TTC549 (cell line): ENCODE data around the gene FGF8.

Source experiments
- FAIRE-seq: peaks from 2 replicates; lab custom pipeline; 2012; peaks lifted over from hg19 to GRCh38; lab: Jason Lieb, UNC

The FGF8 gene

DNA sequence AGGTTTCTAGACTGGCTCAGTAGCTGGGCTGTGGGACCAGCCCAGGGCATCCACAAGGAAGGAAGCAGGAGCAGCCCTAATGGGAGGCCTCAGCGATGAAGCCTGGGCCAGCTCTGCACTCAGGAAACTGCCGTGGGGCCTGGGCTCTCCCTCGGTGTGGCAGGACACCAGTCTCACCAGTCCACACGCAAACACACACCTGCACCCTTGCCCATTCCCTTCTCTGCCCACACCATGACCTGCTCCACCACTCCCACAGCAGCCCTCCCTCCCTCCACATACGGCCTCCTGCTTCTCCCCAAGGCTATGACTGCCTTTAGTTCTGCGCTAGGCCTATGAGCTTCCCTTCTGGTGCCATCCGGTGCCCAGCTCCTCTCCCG is 7.1 kb downstream of the FGF8 start:
- no peak for FAIRE-seq

DNA sequence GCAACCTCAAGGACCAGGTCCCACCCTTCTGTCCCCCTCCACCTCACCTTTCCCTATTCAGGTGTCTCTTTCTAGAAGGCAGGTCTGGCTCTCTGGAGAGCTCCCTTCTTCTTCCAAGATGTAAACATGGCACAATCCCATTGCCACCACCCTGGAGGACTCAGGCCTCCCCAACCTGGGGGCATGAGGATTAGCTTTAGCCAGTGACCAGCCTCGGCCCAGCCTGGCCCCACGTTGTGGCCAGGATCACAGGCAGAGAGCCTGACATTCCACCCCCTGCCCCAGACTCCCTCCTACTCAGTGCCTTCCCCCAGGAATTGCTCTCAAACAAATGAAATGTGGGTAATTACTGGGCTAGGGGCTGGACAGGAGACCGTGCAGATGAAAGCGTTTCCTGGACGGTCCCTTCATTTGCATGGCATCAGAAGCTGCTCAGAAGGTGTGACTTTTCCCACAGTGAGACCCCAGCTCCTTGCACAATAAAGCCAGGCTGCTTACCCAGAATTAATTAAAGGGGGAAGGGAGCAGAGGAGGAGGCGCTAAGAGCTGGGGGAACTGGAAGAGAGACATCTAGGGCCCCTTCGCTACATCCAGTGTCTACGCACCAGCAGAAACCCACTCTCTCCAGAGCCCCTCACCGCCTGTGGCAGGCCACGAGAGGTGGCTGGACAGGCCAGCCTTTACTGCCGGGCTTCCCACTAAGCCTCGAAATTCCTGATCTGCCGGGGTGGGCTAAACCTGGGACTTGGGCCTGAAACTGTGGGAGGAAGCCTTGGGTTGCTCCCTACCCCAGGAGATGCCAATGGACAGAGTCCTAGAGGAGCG is 7.7 kb downstream of the FGF8 start:
- no peak for FAIRE-seq

GRCh38 chr10:101767600-101767945 is 8.3 kb downstream of the FGF8 start:
- no peak for FAIRE-seq

- no peak for FAIRE-seq
Measured at GRCh38 chr10:101766753-101767599, 8.9 kb downstream of the FGF8 start.

DNA sequence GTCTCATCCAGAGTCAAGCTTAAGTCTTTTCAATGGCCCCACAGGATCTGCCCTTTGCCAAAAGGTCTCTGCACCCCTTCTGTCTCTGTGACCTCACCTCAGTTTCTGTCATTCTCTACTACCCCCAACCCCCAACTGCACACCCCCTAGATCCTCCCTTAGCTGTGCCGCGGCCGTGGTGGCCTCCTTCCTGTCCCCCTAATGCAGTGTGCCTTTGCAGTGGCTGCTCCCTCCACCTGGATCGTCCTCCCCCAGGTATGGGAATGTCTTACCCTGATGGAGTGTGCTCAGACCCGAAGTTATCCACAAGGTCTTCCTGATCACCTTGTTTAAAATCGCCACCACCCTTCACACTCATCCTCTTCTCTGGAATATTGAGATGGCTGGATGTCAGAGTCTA is 9.6 kb downstream of the FGF8 start:
- no peak for FAIRE-seq

DNA sequence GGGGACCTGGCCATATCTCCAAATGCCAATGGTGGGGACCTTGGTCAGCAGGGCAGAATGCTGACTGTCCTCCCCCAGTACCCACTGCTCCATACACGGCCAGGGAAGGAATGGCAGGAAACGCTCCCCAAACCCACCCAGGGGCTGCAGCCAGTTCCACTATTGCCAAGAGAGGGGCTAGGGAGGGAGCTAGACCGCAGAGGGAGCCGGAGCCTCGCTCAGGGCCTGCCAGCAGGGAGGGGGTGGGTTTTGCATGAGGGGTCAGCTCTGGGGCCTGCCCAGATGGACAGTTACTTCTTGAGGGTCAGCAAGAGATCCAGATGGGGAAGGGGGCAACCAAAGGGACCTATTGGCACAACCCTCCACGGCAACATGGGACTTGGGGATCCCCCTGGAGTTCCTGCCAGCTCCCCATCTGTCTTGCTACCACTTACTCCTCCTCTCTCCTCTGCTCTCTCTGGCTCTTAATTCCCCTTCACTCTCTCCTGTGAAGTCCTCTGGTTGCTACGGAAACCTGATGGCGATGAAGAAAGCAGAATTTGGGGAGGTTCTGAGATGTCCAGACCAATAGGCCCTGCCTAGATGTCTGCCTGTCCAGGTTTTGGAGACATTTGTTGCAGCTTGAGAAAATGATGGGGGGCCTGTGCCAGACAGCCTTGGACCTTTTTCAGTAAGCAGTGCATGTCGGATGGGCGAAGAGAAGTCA is 12.6 kb downstream of the FGF8 start:
- no peak for FAIRE-seq

- no peak for FAIRE-seq
Measured at GRCh38 chr10:101762736-101763135, 13.2 kb downstream of the FGF8 start.

DNA sequence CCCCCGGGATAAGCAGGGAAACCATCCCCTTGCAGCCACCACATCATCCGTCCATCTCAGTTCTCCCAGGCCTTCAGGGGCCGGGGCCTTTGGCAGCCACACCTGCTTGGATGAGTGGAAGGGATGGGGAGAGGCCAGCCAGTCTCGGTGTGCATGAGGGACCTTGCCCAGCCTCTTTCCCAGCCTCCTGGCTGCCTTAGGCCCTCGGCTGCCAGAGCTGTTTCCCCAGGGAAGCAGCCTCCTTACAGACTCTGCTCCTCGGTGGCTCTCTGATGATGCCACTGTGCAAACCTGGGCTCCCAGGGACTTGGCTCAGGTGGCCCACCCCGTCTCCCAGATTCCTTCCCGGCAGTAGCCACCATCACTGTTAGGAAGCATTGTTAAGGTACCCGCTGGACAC is 14.7 kb downstream of the FGF8 start:
- no peak for FAIRE-seq

GRCh38 chr10:101760510-101760909 is 15.4 kb downstream of the FGF8 start:
- FAIRE-seq = no peak

DNA sequence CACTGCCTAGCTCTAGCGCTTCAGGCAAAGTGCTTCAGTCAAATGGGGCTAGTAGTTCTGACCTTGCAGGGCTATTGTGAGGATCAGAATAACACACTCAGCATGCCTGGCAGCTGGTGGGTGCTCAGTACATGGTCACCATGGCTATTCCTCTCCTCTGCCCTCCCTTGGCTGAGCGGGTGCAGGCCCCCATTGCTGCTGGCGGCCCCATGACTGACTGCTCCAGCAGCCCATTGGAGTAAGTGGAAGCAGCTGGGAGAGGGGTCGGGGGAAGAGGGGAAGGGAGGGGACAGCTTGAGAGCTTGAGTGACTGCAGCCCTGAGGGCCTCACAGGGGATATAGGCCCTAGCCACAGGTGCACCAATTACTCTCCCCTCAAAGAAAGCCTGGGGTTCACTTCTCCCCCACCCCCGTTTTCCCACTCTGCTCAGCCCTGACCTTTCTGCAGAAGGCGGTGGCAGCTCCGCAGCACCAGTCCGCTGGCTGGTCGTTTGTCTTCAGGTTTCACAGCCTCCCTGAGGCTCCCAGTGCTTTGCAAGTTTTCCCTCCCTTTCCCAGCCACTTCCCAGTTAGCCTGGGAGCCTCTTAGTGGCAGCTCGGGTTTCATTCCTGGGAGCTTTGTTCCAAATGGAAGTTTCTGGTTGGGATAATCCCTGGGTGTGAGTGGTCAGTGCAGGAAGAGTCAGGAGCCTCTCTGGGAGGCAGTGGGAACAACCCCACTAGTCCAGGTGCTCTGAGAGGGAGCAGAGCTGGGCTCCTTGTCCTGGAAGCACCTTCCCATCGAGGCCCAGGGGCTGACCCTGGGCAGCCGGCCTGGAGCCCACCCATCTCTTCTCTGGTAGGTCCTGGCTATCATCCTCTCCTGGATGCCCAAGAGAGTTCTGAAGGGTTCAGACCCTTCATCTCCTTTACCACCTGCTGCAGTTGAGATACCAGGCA is 16.3 kb downstream of the FGF8 start:
- FAIRE-seq = no peak

GRCh38 chr10:101758858-101759257 is 17.1 kb downstream of the FGF8 start:
- no peak for FAIRE-seq

GRCh38 chr10:101752241-101752640 is 23.7 kb downstream of the FGF8 start:
- FAIRE-seq = no peak

DNA sequence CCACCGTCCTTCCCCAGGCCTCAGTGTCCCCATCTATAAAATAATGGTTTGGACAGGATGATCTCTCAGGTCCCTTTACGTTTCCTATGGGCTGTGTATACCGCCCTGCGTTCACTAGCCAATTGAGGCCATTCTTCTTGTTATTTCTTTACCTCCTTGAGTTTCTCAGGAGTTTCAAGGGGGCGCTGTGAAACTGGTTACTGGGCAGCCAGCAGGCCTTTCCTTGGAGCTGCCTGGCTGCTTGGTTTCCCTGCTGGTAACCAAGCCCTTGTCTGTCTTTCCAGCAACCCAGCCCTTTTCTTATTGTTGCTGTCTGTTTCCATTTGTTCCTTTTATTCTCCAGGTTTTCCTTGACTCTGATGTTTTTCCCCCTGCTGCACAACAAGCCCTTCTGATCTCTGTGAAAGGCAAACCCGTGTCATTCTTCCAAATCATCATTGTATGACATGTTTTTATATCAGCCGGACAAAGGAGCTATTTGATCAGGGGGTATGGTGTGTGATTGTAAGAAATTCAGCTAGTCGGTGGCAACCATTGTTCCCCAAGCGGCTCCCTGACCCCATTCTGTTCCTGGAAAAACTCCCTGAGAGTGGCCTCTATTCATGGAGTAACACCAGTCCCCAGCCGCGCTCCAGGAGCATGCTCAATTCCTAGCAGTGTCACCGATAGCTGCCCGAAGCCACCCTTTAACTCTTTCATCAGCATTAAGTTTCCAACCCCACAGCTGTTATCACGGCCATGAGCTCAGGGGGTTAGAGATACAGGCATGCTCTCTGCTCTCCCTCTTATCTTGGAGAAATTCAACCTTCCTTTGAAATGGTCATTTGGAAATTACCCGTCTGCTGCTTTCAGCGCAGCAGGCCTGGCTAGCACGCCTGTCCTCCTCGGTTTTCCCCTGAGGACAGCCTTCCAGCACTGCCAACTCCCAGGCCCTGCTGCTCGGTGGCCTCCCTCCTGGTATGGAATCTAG is 26.6 kb downstream of the FGF8 start:
- FAIRE-seq = peak; percentile 72

GRCh38 chr10:101748496-101748895 is 27.4 kb downstream of the FGF8 start:
- FAIRE-seq = no peak

DNA sequence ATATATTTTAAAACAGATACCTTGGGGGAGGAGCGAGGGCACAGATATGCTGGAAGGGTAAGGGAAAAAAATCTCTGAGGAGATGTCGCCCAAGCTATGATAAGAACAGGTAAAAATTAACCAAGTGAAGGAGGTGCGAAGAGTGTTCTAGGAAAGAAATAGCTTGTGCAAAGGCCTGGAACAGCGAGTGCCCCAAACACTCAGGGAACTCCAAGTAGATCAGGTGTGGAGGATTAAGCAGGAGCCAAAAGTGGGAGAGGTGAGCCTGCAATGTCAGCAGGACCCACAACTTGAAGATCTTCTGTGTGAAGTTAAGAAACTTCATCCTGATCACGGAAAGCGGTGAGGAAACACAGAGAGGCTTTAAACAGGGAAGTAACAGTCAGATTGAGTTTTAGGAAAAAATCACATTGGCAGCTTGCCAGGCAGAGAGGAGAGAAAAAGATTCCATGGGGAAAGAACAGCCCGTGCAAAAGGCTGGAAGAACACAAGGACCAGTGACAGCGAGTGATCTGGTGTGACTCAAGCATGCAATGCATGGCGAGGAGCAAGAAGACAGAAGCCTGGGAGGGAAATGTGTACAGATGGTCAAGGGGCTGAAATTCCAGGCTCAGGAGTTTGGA is 30.7 kb downstream of the FGF8 start:
- no peak for FAIRE-seq

- FAIRE-seq = no peak
Measured at GRCh38 chr10:101744267-101744666, 31.6 kb downstream of the FGF8 start.

DNA sequence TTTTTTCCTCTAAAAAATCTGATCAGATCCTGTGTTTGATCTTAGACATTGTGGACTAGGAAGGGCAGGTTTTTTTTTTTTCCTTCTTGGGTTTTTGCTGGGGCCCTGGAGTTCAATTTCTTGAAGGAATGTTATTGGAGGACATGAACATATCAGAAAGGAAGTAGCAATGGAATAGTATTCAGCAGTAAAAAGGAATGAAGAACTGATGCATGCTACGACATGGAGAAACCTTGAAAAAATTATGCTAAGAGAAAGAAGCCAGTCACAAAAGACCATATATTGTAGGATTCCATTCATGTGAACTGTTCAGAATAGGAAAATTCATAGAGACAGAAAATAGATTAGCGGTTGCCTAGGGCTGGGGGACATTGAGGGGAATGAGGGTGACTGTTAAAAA is 34.0 kb downstream of the FGF8 start:
- no peak for FAIRE-seq

DNA sequence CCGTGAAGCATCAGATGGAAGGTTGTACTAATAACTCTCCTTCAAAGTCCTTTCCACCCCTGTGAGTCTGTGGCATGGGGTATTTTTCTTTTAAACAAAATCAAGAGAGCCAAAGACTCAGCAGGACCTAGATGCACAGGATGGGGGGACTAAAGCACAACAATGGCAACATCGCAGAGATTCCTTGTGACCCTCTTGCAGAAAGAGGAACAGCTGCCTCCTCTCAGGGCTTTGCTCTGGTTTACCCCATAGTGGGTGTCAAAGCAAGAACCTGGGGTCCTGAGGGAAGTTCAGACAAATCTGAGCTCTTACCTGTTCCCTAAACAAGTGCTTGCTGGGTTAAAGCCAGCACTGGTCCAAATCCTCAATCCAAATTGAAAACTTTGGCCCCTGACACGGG is 39.2 kb downstream of the FGF8 start:
- no peak for FAIRE-seq

GRCh38 chr10:101732096-101732495 is 43.8 kb downstream of the FGF8 start:
- FAIRE-seq = no peak

GRCh38 chr10:101726115-101726387 is 49.9 kb downstream of the FGF8 start:
- no peak for FAIRE-seq
